Measurements from ENCODE around the gene FOXJ1.

Gene FOXJ1

DNA sequence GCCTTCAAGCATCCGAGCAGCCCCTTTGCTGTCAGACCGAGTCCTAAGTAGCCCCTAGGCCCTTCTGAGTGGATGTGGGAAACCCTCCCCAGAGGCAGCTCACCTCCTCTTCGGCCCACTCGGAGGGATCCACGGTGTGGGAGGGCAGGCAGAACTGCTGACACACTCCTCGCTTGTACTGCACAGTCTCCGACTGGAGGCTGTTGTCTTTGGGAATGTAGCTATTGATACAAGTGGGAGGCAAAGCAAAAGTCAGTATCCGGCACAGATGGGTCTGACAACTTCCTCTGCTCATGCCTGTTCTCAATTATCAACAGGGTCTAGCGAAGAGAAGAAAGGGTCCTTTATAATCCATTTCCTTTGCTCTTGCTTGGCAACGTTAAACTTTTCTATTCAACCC lies 25.9 kb upstream of the FOXJ1 start:
- TF ChIP-seq, protein P1, sequence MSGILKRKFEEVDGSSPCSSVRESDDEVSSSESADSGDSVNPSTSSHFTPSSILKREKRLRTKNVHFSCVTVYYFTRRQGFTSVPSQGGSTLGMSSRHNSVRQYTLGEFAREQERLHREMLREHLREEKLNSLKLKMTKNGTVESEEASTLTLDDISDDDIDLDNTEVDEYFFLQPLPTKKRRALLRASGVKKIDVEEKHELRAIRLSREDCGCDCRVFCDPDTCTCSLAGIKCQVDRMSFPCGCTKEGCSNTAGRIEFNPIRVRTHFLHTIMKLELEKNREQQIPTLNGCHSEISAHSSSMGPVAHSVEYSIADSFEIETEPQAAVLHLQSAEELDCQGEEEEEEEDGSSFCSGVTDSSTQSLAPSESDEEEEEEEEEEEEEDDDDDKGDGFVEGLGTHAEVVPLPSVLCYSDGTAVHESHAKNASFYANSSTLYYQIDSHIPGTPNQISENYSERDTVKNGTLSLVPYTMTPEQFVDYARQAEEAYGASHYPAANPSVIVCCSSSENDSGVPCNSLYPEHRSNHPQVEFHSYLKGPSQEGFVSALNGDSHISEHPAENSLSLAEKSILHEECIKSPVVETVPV (CRISPR knock-in tag; IDR thresholded peaks at IDR 0.05), result no peak
- TF ChIP-seq TOX (CRISPR knock-in tag; IDR thresholded peaks at IDR 0.05; ENCODE audit: borderline replicate concordance) (no peak), TCF4 (CRISPR knock-in tag; IDR thresholded peaks at IDR 0.05; ENCODE audit: borderline replicate concordance) (no peak), CSDC2 (CRISPR knock-in tag; IDR thresholded peaks at IDR 0.05) (no peak), ZFP3 (CRISPR knock-in tag; IDR thresholded peaks at IDR 0.05) (no peak), ESRRG (CRISPR knock-in tag; IDR thresholded peaks at IDR 0.05) (no peak), OSR1 (CRISPR knock-in tag; IDR thresholded peaks at IDR 0.05) (no peak), PPARA (CRISPR knock-in tag; IDR thresholded peaks at IDR 0.05; ENCODE audit: borderline replicate concordance) (no peak), SNAI2 (CRISPR knock-in tag; IDR thresholded peaks at IDR 0.05) (no peak), BACH2 (CRISPR knock-in tag; IDR thresholded peaks at IDR 0.05; ENCODE audit: borderline replicate concordance) (no peak), ZNF565 (CRISPR knock-in tag; conservative IDR thresholded peaks at IDR 0.05; ENCODE audit: low read depth) (no peak), ARNTL (CRISPR knock-in tag; IDR thresholded peaks at IDR 0.05; ENCODE audit: borderline replicate concordance, low read depth) (no peak), GLIS3 (CRISPR knock-in tag; IDR thresholded peaks at IDR 0.05) (no peak), ISL1 (CRISPR knock-in tag; IDR thresholded peaks at IDR 0.05) (no peak), ZFP30 (CRISPR knock-in tag; IDR thresholded peaks at IDR 0.05) (no peak), ZNF8 (CRISPR knock-in tag; IDR thresholded peaks at IDR 0.05) (no peak)
- TF ChIP-seq, protein P2, sequence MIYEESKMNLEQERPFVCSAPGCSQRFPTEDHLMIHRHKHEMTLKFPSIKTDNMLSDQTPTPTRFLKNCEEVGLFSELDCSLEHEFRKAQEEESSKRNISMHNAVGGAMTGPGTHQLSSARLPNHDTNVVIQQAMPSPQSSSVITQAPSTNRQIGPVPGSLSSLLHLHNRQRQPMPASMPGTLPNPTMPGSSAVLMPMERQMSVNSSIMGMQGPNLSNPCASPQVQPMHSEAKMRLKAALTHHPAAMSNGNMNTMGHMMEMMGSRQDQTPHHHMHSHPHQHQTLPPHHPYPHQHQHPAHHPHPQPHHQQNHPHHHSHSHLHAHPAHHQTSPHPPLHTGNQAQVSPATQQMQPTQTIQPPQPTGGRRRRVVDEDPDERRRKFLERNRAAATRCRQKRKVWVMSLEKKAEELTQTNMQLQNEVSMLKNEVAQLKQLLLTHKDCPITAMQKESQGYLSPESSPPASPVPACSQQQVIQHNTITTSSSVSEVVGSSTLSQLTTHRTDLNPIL (CRISPR knock-in tag; IDR thresholded peaks at IDR 0.05; ENCODE audit: low read depth), result no peak
- TF ChIP-seq, protein P3, sequence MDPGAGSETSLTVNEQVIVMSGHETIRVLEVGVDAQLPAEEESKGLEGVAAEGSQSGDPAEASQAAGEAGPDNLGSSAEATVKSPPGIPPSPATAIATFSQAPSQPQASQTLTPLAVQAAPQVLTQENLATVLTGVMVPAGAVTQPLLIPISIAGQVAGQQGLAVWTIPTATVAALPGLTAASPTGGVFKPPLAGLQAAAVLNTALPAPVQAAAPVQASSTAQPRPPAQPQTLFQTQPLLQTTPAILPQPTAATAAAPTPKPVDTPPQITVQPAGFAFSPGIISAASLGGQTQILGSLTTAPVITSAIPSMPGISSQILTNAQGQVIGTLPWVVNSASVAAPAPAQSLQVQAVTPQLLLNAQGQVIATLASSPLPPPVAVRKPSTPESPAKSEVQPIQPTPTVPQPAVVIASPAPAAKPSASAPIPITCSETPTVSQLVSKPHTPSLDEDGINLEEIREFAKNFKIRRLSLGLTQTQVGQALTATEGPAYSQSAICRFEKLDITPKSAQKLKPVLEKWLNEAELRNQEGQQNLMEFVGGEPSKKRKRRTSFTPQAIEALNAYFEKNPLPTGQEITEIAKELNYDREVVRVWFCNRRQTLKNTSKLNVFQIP (CRISPR knock-in tag; IDR thresholded peaks at IDR 0.05; ENCODE audit: borderline replicate concordance, low read depth), result no peak
- TF ChIP-seq, protein P4, sequence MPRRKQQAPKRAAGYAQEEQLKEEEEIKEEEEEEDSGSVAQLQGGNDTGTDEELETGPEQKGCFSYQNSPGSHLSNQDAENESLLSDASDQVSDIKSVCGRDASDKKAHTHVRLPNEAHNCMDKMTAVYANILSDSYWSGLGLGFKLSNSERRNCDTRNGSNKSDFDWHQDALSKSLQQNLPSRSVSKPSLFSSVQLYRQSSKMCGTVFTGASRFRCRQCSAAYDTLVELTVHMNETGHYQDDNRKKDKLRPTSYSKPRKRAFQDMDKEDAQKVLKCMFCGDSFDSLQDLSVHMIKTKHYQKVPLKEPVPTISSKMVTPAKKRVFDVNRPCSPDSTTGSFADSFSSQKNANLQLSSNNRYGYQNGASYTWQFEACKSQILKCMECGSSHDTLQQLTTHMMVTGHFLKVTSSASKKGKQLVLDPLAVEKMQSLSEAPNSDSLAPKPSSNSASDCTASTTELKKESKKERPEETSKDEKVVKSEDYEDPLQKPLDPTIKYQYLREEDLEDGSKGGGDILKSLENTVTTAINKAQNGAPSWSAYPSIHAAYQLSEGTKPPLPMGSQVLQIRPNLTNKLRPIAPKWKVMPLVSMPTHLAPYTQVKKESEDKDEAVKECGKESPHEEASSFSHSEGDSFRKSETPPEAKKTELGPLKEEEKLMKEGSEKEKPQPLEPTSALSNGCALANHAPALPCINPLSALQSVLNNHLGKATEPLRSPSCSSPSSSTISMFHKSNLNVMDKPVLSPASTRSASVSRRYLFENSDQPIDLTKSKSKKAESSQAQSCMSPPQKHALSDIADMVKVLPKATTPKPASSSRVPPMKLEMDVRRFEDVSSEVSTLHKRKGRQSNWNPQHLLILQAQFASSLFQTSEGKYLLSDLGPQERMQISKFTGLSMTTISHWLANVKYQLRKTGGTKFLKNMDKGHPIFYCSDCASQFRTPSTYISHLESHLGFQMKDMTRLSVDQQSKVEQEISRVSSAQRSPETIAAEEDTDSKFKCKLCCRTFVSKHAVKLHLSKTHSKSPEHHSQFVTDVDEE (CRISPR knock-in tag; IDR thresholded peaks at IDR 0.05), result no peak
- ATAC-seq, result no peak

DNA sequence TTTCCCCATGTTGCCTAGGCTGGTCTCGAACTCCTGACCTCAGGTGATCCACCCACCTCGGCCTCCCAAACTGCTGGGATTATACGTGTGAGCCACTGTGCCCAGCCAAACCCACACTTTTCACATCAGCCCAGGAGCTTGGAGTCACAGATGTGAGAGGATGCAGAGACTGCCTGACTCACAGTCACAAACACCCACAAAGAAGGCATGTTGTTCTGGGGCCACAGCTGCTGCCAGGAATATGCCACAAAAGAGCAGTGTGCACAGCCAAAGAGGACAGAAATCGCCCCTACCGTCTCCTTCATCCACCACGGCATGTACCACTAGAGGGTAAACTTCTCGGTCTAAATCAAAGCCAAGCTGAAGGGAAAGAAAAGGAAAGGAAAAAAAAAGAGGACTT lies 25.1 kb upstream of the FOXJ1 start:
- no peak for ATAC-seq
- TF ChIP-seq, protein P5, sequence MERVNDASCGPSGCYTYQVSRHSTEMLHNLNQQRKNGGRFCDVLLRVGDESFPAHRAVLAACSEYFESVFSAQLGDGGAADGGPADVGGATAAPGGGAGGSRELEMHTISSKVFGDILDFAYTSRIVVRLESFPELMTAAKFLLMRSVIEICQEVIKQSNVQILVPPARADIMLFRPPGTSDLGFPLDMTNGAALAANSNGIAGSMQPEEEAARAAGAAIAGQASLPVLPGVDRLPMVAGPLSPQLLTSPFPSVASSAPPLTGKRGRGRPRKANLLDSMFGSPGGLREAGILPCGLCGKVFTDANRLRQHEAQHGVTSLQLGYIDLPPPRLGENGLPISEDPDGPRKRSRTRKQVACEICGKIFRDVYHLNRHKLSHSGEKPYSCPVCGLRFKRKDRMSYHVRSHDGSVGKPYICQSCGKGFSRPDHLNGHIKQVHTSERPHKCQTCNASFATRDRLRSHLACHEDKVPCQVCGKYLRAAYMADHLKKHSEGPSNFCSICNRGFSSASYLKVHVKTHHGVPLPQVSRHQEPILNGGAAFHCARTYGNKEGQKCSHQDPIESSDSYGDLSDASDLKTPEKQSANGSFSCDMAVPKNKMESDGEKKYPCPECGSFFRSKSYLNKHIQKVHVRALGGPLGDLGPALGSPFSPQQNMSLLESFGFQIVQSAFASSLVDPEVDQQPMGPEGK (CRISPR knock-in tag; IDR thresholded peaks at IDR 0.05; ENCODE audit: borderline replicate concordance), result no peak
- TF ChIP-seq, protein P1 (CRISPR knock-in tag; IDR thresholded peaks at IDR 0.05), result no peak
- no peak for TF ChIP-seq ARNTL (CRISPR knock-in tag; IDR thresholded peaks at IDR 0.05; ENCODE audit: borderline replicate concordance, low read depth)
- no peak for TF ChIP-seq ZNF565 (CRISPR knock-in tag; conservative IDR thresholded peaks at IDR 0.05; ENCODE audit: low read depth)
- no peak for TF ChIP-seq SNAI2 (CRISPR knock-in tag; IDR thresholded peaks at IDR 0.05)
- TF ChIP-seq, protein P3 (CRISPR knock-in tag; IDR thresholded peaks at IDR 0.05; ENCODE audit: borderline replicate concordance, low read depth), result no peak
- TF ChIP-seq PPARA (CRISPR knock-in tag; IDR thresholded peaks at IDR 0.05; ENCODE audit: borderline replicate concordance), result no peak

Data from SK-N-SH treated with all-trans-retinoic acid at 6 μM for 48 hours (cell line).